Uterus (tissue), 4 donors: Measurements from ENCODE around the gene UBE3A. TPM values are rescaled to one million over a fixed set of nuclear protein-coding genes. Genes with fewer than 3 reads are reported as not detected.
"Not testable (repeated sequence)": the region's sequence is repeated elsewhere in the genome, so short reads cannot be mapped to it uniquely, and the experiment has no call there.

Experiments
- DNase-seq, 2 donors: peaks; one replicate each; pipeline ENCODE4 v3.0.0-alpha.2; 2019 to 2020
- H3K27ac ChIP-seq, 2 donors: fragments of 200-600 bp; sonication (generic); 1 replicate in 1 of 2; 2 replicates in 1 of 2; pipeline ENCODE4 v1.5.1; 2016 to 2018
- H3K27me3 ChIP-seq, 2 donors: fragments of 200-600 bp; sonication (generic); one replicate each; pipeline ENCODE4 v1.5.1; 2018 to 2019; ENCODE audit warnings: control low read depth in 1 of 2
- H3K36me3 ChIP-seq, 2 donors: fragments of 200-600 bp; sonication (generic); one replicate each; pipeline ENCODE4 v1.5.1; 2019; ENCODE audit warnings: control low read depth in 1 of 2
- H3K4me1 ChIP-seq, 2 donors: fragments of 200-600 bp; sonication (generic); one replicate each; pipeline ENCODE4 v1.5.1; 2018 to 2019; ENCODE audit warnings: control low read depth in 1 of 2
- H3K4me3 ChIP-seq, 2 donors: fragments of 200-600 bp; sonication (generic); 1 replicate in 1 of 2; 2 replicates in 1 of 2; pipeline ENCODE4 v1.5.1; 2018 to 2019; ENCODE audit warnings: mild to moderate bottlenecking in 1 of 2
- H3K9me3 ChIP-seq, 2 donors: fragments of 200-600 bp; sonication (generic); one replicate each; pipeline ENCODE4 v1.5.1; 2019; ENCODE audit warnings: control low read depth in 1 of 2
- POLR2A ChIP-seq, 2 donors: fragments of 450-650 bp; IDR thresholded peaks; one replicate each; pipeline ENCODE4 v1.6.1; 2016; ENCODE audit warnings: antibody characterized with exemption in 2 of 2, mild to moderate bottlenecking in 1 of 2, moderate library complexity in 1 of 2
- intact Hi-C: fragments of 100-400 bp; cut with DNase I; formaldehyde crosslinking; loops from one replicate; pipeline ENCODE4 v1.15.1; 2023; ENCODE audit warnings: low total_unique reads
- total RNA-seq, 4 donors: library from RNA; depleted of rRNA in 3 of 4; stranded (reverse); fragments of >200 nt in 3 of 4; gene quantifications; one replicate each; pipeline versions ENCODE4 v1.1.0 to v1.2.4, GENCODE V29; 2014 to 2023
- TF ChIP-seq, protein P1 (sequence below), 4 experiments: fragments of 200-600 bp in 2 of 4; fragments of 450-650 bp in 2 of 4; sonication (generic) in 2 of 4; IDR thresholded peaks; one replicate each; pipeline ENCODE4 v1.5.1; 2016 to 2019; ENCODE audit warnings: antibody characterized with exemption in 4 of 4, mild to moderate bottlenecking in 2 of 4, moderate library complexity in 1 of 4
- donor health status: DM: yes; HTN: yes; CAD: no.

Gene UBE3A
- total RNA-seq, 4 donors from 2014 or later = 59.7 to 180 (median 127) TPM

DNA sequence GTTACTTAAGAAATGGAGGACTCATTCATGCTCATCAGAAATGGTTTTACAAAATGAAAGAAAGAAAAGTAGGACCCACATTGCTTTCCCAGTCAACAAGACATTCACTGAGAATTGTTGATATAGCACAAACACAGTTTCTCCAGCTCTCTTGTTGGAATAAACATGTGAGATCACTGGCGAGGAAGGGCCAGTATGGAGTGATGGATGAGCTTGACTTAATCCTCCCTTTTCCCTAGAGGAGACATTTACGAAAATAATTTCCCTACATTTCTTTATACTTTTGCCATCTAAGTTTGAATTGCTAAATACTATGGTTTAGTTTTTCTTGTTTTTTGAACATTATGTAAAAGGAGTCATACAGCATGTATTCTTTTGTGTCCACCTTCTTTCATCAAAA, 15.9 kb upstream of the UBE3A start:
- Histone ChIP-seq H3K36me3 (no peaks in the 10 kb centered on the region), H3K27ac (no peak overlapping the region), H3K4me3 (no peak overlapping the region), H3K27me3 (no peaks in the 10 kb centered on the region), H3K9me3 (no peaks in the 10 kb centered on the region), H3K4me1 (no peaks in the 10 kb centered on the region)
- intact Hi-C loops = no loop called here
- TF ChIP-seq, protein P1, sequence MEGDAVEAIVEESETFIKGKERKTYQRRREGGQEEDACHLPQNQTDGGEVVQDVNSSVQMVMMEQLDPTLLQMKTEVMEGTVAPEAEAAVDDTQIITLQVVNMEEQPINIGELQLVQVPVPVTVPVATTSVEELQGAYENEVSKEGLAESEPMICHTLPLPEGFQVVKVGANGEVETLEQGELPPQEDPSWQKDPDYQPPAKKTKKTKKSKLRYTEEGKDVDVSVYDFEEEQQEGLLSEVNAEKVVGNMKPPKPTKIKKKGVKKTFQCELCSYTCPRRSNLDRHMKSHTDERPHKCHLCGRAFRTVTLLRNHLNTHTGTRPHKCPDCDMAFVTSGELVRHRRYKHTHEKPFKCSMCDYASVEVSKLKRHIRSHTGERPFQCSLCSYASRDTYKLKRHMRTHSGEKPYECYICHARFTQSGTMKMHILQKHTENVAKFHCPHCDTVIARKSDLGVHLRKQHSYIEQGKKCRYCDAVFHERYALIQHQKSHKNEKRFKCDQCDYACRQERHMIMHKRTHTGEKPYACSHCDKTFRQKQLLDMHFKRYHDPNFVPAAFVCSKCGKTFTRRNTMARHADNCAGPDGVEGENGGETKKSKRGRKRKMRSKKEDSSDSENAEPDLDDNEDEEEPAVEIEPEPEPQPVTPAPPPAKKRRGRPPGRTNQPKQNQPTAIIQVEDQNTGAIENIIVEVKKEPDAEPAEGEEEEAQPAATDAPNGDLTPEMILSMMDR (IDR thresholded peaks at IDR 0.05) = no peak
- TF ChIP-seq POLR2A (IDR thresholded peaks at IDR 0.05) = no peak
- DNase-seq = no peak

DNA sequence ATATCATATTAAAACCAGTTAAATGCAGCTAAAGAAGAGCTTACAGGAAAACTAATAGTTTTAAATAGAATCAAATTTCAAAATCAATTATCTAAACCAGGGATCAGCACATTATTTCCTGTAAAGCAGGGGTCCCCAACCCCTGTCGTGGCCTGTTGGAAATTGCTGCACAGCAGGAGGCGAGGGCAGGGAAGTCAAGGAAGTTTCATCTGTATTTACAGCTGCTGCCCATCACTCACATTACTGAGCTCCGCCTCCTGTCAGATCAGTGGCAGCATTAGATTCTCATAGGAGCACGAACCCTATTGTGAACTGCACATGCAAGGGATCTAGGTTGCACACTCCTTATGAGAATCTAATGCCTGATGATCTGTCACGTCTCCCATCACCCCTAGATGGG, 14.4 kb upstream of the UBE3A start:
- H3K9me3 ChIP-seq, DNase-seq, H3K27ac ChIP-seq, H3K4me1 ChIP-seq, H3K4me3 ChIP-seq, intact Hi-C loops, H3K27me3 ChIP-seq, H3K36me3 ChIP-seq: not testable (repeated sequence)

DNA sequence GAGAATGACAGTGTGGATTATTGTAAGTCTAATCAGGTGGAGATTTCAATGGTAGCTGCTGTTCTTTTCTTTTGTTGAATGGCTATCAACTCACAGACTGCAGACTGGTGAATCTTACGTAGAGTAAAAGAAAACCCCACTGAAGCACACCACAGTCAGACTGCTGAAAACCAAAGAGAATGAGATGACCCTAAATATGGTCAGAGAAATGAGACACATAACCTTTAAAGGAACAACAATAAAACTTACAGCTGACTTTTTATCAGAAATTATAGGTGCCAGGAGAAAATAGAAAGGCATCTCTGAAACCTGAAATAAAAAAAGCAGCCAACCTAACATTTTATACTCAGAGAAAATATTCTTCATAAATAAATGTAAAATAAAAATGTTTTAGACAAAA, 12.7 kb upstream of the UBE3A start:
- H3K4me1 ChIP-seq = no peaks in the 10 kb centered on the region
- no peak for DNase-seq
- H3K9me3 ChIP-seq = no peaks in the 10 kb centered on the region
- intact Hi-C loops = no loop called here
- no peaks in the 10 kb centered on the region for H3K27me3 ChIP-seq
- TF ChIP-seq, protein P1 (IDR thresholded peaks at IDR 0.05) = no peak
- no peak for TF ChIP-seq POLR2A (IDR thresholded peaks at IDR 0.05)
- no peak overlapping the region for H3K27ac ChIP-seq
- no peak overlapping the region for H3K4me3 ChIP-seq
- no peaks in the 10 kb centered on the region for H3K36me3 ChIP-seq

DNA sequence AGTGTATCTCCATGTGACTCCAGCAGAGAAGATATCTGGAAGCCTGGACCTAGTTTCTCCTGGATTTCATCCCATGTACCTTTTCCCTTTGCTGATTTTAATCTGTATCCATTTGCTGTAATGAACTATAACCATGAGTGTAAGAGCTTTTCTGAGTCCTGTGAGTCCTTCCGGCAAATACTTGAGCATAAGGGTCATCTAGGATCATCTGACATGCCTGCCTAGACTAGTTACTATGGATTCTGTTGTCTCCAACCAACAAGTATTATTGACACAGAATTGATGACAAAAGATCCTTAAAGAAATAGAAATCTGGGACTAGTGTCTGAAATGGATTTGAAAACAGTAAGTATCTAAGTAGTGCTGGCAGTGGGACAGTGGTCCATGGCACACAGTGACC, 11.3 kb upstream of the UBE3A start:
- intact Hi-C loops = no loop called here
- no peaks in the 10 kb centered on the region for H3K4me1 ChIP-seq
- no peak for DNase-seq

DNA sequence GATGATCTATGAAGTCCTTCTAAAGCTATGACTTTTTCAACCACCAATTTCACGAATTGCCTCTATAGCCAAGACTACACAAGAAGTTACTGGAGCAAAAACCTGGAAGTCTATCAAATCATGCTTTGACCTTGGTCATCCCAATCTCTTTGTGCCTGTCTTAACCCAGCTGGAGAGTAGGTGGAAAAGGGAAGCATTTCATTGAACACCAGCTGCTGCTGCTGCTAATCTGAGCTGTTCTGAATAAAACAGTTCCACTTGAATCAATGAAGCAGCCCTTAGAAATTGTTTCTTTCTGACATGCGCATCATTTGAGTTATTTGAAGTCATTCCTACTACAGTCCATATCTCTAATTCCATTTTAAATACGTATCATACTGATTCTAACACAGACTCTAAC, 7.3 kb upstream of the UBE3A start:
- H3K36me3 ChIP-seq = no peaks in the 10 kb centered on the region
- no peak for DNase-seq
- H3K9me3 ChIP-seq = no peaks in the 10 kb centered on the region
- no peaks in the 10 kb centered on the region for H3K4me1 ChIP-seq
- H3K4me3 ChIP-seq = no peak overlapping the region
- no peaks in the 10 kb centered on the region for H3K27me3 ChIP-seq
- intact Hi-C loops = no loop called here
- no peak overlapping the region for H3K27ac ChIP-seq
- no peak for TF ChIP-seq POLR2A (IDR thresholded peaks at IDR 0.05)
- TF ChIP-seq, protein P1 (IDR thresholded peaks at IDR 0.05) = no peak

More for the DNA sequence above, 11.3 kb upstream of the UBE3A start:
- Histone ChIP-seq H3K4me3 (no peak overlapping the region), H3K27ac (no peak overlapping the region), H3K36me3 (no peaks in the 10 kb centered on the region), H3K9me3 (no peaks in the 10 kb centered on the region), H3K27me3 (no peaks in the 10 kb centered on the region)
- TF ChIP-seq, protein P1 (IDR thresholded peaks at IDR 0.05) = no peak
- TF ChIP-seq POLR2A (IDR thresholded peaks at IDR 0.05) = no peak

DNA sequence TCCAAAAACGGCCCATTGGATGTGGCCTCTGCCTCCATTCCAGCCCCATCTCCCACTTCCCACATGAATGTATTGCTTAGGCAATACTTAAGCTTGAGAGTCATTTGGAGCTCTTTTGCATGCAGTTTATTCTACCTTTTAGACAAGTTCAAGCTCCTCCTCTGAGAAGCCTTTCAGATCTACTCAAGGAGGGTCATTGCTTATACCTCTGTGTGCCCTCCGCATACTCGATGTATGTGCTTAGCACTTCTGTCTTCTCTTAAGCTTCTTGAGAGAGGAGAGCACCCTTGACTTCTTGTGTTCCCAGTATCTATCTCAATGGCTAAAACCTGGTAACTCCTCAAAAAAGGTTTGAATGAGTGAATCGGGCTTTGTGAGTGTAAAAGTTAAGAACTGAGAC, 6.6 kb upstream of the UBE3A start:
- TF ChIP-seq, protein P1 (IDR thresholded peaks at IDR 0.05) = no peak
- TF ChIP-seq POLR2A (IDR thresholded peaks at IDR 0.05) = no peak
- Histone ChIP-seq H3K4me1 (no peaks in the 10 kb centered on the region), H3K9me3 (no peaks in the 10 kb centered on the region), H3K27me3 (no peaks in the 10 kb centered on the region), H3K36me3 (no peaks in the 10 kb centered on the region), H3K4me3 (no peak overlapping the region), H3K27ac (no peak overlapping the region)
- intact Hi-C loops = no loop called here
- DNase-seq = no peak
